K562 (cell line): Measurements from ENCODE around the gene INPP4B.

ENCODE experiments used
- ESRRB ChIP-seq: fragments of 250-450 bp; sonication (Bioruptor Pico); IDR thresholded peaks from 2 replicates; pipeline ENCODE4 v1.5.0; 2020; ENCODE audit warnings: mild to moderate bottlenecking, moderate library complexity, borderline replicate concordance
- JUNB ChIP-seq: fragments of 450-650 bp; formaldehyde crosslinking; conservative IDR thresholded peaks from 2 replicates; pipeline ENCODE4 v1.4.0; 2020; ENCODE audit warnings: mild to moderate bottlenecking
- POLR2AphosphoS2 ChIP-seq: IDR thresholded peaks from 2 replicates; pipeline ENCODE4 v1.6.1; 2012; ENCODE audit warnings: low read length, improper control_type of control experiment
- RBM14 ChIP-seq: fragments of 200-400 bp; formaldehyde crosslinking; IDR thresholded peaks from 2 replicates; pipeline ENCODE4 v1.6.1; 2018; ENCODE audit warnings: low read depth, mild to moderate bottlenecking, low read length, moderate library complexity, borderline replicate concordance; ENCODE audit not compliant: insufficient read depth
- RNF2 ChIP-seq: sonication (generic); IDR thresholded peaks from 2 replicates; pipeline ENCODE4 v1.6.1; 2016
- SMC3 ChIP-seq: conservative IDR thresholded peaks from 2 replicates; pipeline ENCODE4 v1.6.1; 2011; ENCODE audit warnings: low read depth, low read length, improper control_type of control experiment; ENCODE audit not compliant: insufficient read depth
- TF ChIP-seq, protein P1 (sequence below), 3 experiments: IDR thresholded peaks in 2 of 3; conservative IDR thresholded peaks in 1 of 3; 2 replicates each; pipeline ENCODE4 v1.5.1; 2011 to 2012; ENCODE audit warnings: low read length in 3 of 3, mild to moderate bottlenecking in 3 of 3, control low read depth in 2 of 3, improper control_type of control experiment in 1 of 3, inconsistent platforms in 1 of 3, low read depth in 1 of 3, mixed read lengths in 1 of 3, moderate library complexity in 1 of 3; ENCODE audit not compliant: insufficient read depth in 2 of 3
- TF ChIP-seq, protein P2 (sequence below): fragments of 250-450 bp; sonication (Bioruptor Pico); IDR thresholded peaks from 2 replicates; pipeline ENCODE4 v1.4.0; 2020
- TF ChIP-seq, protein P3 (sequence below), 2 experiments: fragments of 150-350 bp in 1 of 2; IDR thresholded peaks; 2 replicates each; pipeline ENCODE4 v1.6.1; 2012 to 2016; ENCODE audit warnings: low read depth in 2 of 2, low read length in 2 of 2, mild to moderate bottlenecking in 1 of 2, moderate library complexity in 1 of 2

DNA sequence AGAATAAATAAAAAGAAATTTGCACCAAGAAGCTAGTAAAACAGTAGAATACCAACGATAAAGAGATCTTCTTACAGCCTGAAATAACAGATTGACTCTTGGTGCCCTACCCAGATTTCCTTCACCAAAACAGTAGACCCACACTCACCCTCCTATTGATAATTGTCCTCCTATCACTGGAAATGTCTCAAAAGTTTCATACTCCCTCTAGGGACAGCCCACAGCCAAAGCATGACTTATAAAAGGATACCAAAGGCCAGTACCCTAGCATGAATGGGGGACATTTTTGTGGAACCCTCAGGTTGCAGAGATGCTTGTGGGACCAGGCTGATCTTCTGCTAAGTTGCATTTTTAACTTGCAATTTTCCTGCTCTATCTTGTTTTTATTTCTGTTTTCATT is 104.1 kb downstream of the INPP4B start:
- TF ChIP-seq, protein P1, sequence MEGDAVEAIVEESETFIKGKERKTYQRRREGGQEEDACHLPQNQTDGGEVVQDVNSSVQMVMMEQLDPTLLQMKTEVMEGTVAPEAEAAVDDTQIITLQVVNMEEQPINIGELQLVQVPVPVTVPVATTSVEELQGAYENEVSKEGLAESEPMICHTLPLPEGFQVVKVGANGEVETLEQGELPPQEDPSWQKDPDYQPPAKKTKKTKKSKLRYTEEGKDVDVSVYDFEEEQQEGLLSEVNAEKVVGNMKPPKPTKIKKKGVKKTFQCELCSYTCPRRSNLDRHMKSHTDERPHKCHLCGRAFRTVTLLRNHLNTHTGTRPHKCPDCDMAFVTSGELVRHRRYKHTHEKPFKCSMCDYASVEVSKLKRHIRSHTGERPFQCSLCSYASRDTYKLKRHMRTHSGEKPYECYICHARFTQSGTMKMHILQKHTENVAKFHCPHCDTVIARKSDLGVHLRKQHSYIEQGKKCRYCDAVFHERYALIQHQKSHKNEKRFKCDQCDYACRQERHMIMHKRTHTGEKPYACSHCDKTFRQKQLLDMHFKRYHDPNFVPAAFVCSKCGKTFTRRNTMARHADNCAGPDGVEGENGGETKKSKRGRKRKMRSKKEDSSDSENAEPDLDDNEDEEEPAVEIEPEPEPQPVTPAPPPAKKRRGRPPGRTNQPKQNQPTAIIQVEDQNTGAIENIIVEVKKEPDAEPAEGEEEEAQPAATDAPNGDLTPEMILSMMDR (IDR thresholded peaks at IDR 0.05 in 2 of 3, conservative IDR thresholded peaks at IDR 0.05 in 1 of 3; ENCODE audit: insufficient read depth in 2 of 3, low read depth in 1 of 3, low read length in 3 of 3) = no peak
- no peak for TF ChIP-seq JUNB (CRISPR knock-in tag)
- no peak for TF ChIP-seq ESRRB
- no peak for TF ChIP-seq SMC3
- no peak for TF ChIP-seq RNF2
- TF ChIP-seq POLR2AphosphoS2 = no peak
- TF ChIP-seq, protein P2, sequence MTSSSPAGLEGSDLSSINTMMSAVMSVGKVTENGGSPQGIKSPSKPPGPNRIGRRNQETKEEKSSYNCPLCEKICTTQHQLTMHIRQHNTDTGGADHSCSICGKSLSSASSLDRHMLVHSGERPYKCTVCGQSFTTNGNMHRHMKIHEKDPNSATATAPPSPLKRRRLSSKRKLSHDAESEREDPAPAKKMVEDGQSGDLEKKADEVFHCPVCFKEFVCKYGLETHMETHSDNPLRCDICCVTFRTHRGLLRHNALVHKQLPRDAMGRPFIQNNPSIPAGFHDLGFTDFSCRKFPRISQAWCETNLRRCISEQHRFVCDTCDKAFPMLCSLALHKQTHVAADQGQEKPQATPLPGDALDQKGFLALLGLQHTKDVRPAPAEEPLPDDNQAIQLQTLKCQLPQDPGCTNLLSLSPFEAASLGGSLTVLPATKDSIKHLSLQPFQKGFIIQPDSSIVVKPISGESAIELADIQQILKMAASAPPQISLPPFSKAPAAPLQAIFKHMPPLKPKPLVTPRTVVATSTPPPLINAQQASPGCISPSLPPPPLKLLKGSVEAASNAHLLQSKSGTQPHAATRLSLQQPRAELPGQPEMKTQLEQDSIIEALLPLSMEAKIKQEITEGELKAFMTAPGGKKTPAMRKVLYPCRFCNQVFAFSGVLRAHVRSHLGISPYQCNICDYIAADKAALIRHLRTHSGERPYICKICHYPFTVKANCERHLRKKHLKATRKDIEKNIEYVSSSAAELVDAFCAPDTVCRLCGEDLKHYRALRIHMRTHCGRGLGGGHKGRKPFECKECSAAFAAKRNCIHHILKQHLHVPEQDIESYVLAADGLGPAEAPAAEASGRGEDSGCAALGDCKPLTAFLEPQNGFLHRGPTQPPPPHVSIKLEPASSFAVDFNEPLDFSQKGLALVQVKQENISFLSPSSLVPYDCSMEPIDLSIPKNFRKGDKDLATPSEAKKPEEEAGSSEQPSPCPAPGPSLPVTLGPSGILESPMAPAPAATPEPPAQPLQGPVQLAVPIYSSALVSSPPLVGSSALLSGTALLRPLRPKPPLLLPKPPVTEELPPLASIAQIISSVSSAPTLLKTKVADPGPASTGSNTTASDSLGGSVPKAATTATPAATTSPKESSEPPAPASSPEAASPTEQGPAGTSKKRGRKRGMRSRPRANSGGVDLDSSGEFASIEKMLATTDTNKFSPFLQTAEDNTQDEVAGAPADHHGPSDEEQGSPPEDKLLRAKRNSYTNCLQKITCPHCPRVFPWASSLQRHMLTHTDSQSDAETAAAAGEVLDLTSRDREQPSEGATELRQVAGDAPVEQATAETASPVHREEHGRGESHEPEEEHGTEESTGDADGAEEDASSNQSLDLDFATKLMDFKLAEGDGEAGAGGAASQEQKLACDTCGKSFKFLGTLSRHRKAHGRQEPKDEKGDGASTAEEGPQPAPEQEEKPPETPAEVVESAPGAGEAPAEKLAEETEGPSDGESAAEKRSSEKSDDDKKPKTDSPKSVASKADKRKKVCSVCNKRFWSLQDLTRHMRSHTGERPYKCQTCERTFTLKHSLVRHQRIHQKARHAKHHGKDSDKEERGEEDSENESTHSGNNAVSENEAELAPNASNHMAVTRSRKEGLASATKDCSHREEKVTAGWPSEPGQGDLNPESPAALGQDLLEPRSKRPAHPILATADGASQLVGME (CRISPR knock-in tag) = no peak
- TF ChIP-seq, protein P3, sequence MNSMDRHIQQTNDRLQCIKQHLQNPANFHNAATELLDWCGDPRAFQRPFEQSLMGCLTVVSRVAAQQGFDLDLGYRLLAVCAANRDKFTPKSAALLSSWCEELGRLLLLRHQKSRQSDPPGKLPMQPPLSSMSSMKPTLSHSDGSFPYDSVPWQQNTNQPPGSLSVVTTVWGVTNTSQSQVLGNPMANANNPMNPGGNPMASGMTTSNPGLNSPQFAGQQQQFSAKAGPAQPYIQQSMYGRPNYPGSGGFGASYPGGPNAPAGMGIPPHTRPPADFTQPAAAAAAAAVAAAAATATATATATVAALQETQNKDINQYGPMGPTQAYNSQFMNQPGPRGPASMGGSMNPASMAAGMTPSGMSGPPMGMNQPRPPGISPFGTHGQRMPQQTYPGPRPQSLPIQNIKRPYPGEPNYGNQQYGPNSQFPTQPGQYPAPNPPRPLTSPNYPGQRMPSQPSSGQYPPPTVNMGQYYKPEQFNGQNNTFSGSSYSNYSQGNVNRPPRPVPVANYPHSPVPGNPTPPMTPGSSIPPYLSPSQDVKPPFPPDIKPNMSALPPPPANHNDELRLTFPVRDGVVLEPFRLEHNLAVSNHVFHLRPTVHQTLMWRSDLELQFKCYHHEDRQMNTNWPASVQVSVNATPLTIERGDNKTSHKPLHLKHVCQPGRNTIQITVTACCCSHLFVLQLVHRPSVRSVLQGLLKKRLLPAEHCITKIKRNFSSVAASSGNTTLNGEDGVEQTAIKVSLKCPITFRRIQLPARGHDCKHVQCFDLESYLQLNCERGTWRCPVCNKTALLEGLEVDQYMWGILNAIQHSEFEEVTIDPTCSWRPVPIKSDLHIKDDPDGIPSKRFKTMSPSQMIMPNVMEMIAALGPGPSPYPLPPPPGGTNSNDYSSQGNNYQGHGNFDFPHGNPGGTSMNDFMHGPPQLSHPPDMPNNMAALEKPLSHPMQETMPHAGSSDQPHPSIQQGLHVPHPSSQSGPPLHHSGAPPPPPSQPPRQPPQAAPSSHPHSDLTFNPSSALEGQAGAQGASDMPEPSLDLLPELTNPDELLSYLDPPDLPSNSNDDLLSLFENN (IDR thresholded peaks at IDR 0.05; ENCODE audit: low read depth in 2 of 2, low read length in 2 of 2) = no peak
- no peak for TF ChIP-seq RBM14
